Panc1 (cell line): ENCODE measurements around the gene RAB3GAP2. TPM values are rescaled to one million over a fixed set of nuclear protein-coding genes. Genes with fewer than 3 reads are reported as not detected.

Source experiments
- ATAC-seq: fragments of 200-7000 bp; cut with Tn5 transposase; 2 replicates; pipeline ENCODE4 v1.9.1; 2020; ENCODE audit warnings: mild to moderate bottlenecking, moderate library complexity
- BruUV-seq: library from RNA; stranded (reverse); fragments of 400-500 nt; replicated peaks from 2 replicates; lab custom pipeline; 2021; lab: Mats Ljungman, UMichigan
- CTCF ChIA-PET: fragments of 300-600 bp; sonication (Branson Sonifier 250); formaldehyde crosslinking; loops from one replicate; lab custom pipeline; 2022; ENCODE audit warnings: antibody characterized with exemption; lab: Charles Lee
- POLR2A ChIA-PET: fragments of 300-600 bp; sonication (Branson Sonifier 250); formaldehyde crosslinking; loops from one replicate; lab custom pipeline; 2022; ENCODE audit warnings: antibody characterized with exemption; lab: Charles Lee
- DNase-seq: peaks from one replicate; pipeline ENCODE4 v3.0.0-alpha.2; 2010; ENCODE audit warnings: low read depth, low spot score
- H3K27ac ChIP-seq: 2 replicates; pipeline ENCODE4 v1.5.1; 2011; ENCODE audit warnings: mild to moderate bottlenecking, low read length, inconsistent platforms
- H3K27me3 ChIP-seq: fragments of 200-500 bp; sonication (Bioruptor generic); 2 replicates; pipeline ENCODE4 v1.6.0; 2014; ENCODE audit warnings: low read length, inconsistent platforms; ENCODE audit not compliant: control insufficient read depth, insufficient read depth
- H3K36me3 ChIP-seq: fragments of 200-500 bp; sonication (Bioruptor generic); 2 replicates; pipeline ENCODE4 v1.5.1; 2014; ENCODE audit warnings: inconsistent platforms, mild to moderate bottlenecking, low read length, moderate library complexity; ENCODE audit not compliant: control insufficient read depth, insufficient read depth
- H3K4me1 ChIP-seq: 2 replicates; pipeline ENCODE4 v1.5.1; 2011; ENCODE audit warnings: inconsistent platforms, mild to moderate bottlenecking, low read length, moderate library complexity; ENCODE audit not compliant: control insufficient read depth, insufficient read depth
- H3K4me3 ChIP-seq, 2 experiments: 2 replicates each; pipeline ENCODE4 v1.5.1; 2011 to 2012; ENCODE audit warnings: low read depth in 2 of 2, low read length in 2 of 2, mild to moderate bottlenecking in 2 of 2, inconsistent platforms in 1 of 2, moderate library complexity in 1 of 2
- H3K9me3 ChIP-seq: fragments of 200-500 bp; sonication (Bioruptor generic); 2 replicates; pipeline ENCODE4 v1.5.1; 2014; ENCODE audit warnings: low read depth, mild to moderate bottlenecking, inconsistent platforms, low read length, moderate library complexity; ENCODE audit not compliant: control insufficient read depth, insufficient read depth
- CTCF ChIP-seq: fragments of 450-650 bp; IDR thresholded peaks from 2 replicates; pipeline ENCODE4 v1.5.1; 2017; ENCODE audit warnings: mild to moderate bottlenecking
- POLR2AphosphoS5 ChIP-seq: IDR thresholded peaks from 2 replicates; pipeline ENCODE4 v1.6.1; 2012; ENCODE audit warnings: mild to moderate bottlenecking, low read depth, low read length, moderate library complexity
- REST ChIP-seq, 2 experiments: IDR thresholded peaks; 2 replicates each; pipeline ENCODE4 v1.6.1; 2011 to 2012; ENCODE audit warnings: low read depth in 2 of 2, control low read depth in 1 of 2, low read length in 1 of 2, mild to moderate bottlenecking in 1 of 2, moderate library complexity in 1 of 2; ENCODE audit not compliant: insufficient read depth in 1 of 2
- SIN3A ChIP-seq: IDR thresholded peaks from 2 replicates; pipeline ENCODE4 v1.6.1; 2012; ENCODE audit warnings: low read depth, mild to moderate bottlenecking, low read length, moderate library complexity, borderline replicate concordance; ENCODE audit not compliant: insufficient read depth
- TCF7L2 ChIP-seq: IDR thresholded peaks from 2 replicates; pipeline ENCODE4 v1.6.1; 2011; ENCODE audit warnings: mild to moderate bottlenecking, low read depth, low read length, inconsistent platforms
- in situ Hi-C: cut with HindIII; loops from 2 replicates; pipeline ENCODE4 v1.10.0; 2016; ENCODE audit warnings: low sequenced_read_pairs, low pct_unique_long_range_greater_than_20kb
- intact Hi-C: fragments of 100-400 bp; cut with micrococcal nuclease; formaldehyde crosslinking; loops from one replicate; pipeline ENCODE4 v1.10.0; 2022; ENCODE audit not compliant: unreplicated experiment
- total RNA-seq: library from RNA; stranded (reverse); gene quantifications from one replicate; pipeline ENCODE4 v1.2.1, GENCODE V29; 2021; ENCODE audit not compliant: unreplicated experiment

The RAB3GAP2 gene
- total RNA-seq, 1 experiment from 2014 or later = 39.0 TPM

- H3K27ac ChIP-seq = no peak overlapping the region
- intact Hi-C loops (no loop called here), in situ Hi-C loops (no loop called here)
- CTCF ChIA-PET = interaction anchor here (0.6 kb wide), 1 partner anchor 36 kb away, joined by 3 read pairs; no protein-coding TSS in a partner anchor
- no peaks in the 10 kb centered on the region for H3K9me3 ChIP-seq
- ATAC-seq = no peak
- DNase-seq = no peak
- H3K4me1 ChIP-seq = no peaks in the 10 kb centered on the region
- no peak for TF ChIP-seq SIN3A
- TF ChIP-seq TCF7L2 = no peak
- no peak for TF ChIP-seq REST (IDR thresholded peaks at IDR 0.05; ENCODE audit: insufficient read depth in 1 of 2, low read depth in 2 of 2, low read length in 1 of 2)
- TF ChIP-seq CTCF = no peak
- no peak for TF ChIP-seq POLR2AphosphoS5
- BruUV-seq = no TSS peak
- POLR2A ChIA-PET = no interaction called here
- no peak overlapping the region for H3K4me3 ChIP-seq
- no peaks in the 10 kb centered on the region for H3K27me3 ChIP-seq
- H3K36me3 ChIP-seq = no peaks in the 10 kb centered on the region
Measured at GRCh38 chr1:220225957-220226356, 46.3 kb downstream of the RAB3GAP2 start.

- intact Hi-C loops (no loop called here), in situ Hi-C loops (no loop called here)
- Histone ChIP-seq H3K4me3 (no peak overlapping the region), H3K27ac (no peak overlapping the region), H3K27me3 (no peaks in the 10 kb centered on the region), H3K4me1 (no peaks in the 10 kb centered on the region), H3K36me3 (no peaks in the 10 kb centered on the region), H3K9me3 (no peaks in the 10 kb centered on the region)
- DNase-seq = no peak
- ChIA-PET CTCF (no interaction called here), POLR2A (no interaction called here)
- TF ChIP-seq REST (IDR thresholded peaks at IDR 0.05; ENCODE audit: insufficient read depth in 1 of 2, low read depth in 2 of 2, low read length in 1 of 2) (no peak), CTCF (no peak), POLR2AphosphoS5 (no peak), SIN3A (no peak), TCF7L2 (no peak)
- no peak for ATAC-seq
- no TSS peak for BruUV-seq
Measured at GRCh38 chr1:220224611-220225124, 47.6 kb downstream of the RAB3GAP2 start.
